NT2/D1 (cell line): ENCODE results near the gene GRK6.

Source experiments
- SUZ12 ChIP-seq: IDR thresholded peaks from 2 replicates; pipeline ENCODE4 v1.6.1; 2011; ENCODE audit not compliant: insufficient read length, insufficient read depth; ENCODE audit errors: extremely low read depth
- YY1 ChIP-seq: IDR thresholded peaks from 2 replicates; pipeline ENCODE4 v1.6.1; 2011; ENCODE audit not compliant: insufficient read length, insufficient read depth
- ZNF274 ChIP-seq: IDR thresholded peaks from 2 replicates; pipeline ENCODE4 v1.6.1; 2011; ENCODE audit warnings: mild to moderate bottlenecking, low read depth, low read length

DNA sequence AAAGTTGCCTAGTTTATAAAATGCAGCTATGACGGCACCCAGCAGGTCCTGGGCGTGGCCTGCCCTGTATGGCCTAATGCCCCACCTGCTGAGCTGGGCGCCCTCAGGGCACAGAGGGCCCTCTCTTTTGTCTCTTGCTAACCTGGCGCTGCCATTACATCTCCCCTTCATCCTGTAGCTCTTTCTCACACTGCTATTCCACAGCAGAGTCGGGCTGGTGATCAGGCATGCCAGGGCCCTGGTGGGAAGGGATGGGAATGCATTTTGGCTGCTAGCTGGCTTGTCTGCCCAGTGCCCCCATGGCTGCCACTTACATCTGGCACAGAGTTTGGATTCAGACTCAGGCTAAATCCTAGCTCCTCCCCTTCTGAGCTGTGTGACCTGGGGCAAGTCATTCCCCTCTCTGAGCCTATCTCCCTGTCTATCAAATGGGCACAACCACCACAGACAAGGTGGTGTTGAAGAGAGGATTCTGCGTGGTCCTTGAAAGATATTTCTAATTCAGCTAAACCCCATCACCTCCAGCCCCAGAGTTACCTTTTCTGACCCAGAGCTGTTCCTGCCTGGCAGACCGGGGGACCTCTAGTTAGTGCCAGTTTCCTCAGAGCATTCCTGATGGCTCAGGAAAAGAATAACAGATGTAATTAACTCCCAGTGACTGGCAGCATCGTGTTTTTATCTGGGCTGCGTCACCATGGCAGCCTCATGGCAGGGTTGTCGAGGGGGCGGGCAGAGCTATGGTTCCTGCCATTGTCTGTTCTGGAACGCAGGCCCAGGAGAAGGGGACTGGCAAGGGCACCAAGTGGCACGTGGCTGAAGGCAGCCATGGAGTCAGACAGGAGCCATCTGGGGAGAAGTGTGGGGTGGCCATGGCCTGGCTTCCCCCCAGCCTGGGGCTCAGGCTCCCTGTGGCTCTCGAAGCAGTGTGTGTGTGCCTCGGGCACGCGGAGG, 26.5 kb downstream of the GRK6 start:
- TF ChIP-seq YY1 (no peak), SUZ12 (no peak), ZNF274 (no peak)
